K562 (cell line): ENCODE data around the gene MED15. TPM values are rescaled to one million over a fixed set of nuclear protein-coding genes. Genes with fewer than 3 reads are reported as not detected.

Experiments
- HNRNPH1 ChIP-seq: fragments of 200-400 bp; formaldehyde crosslinking; optimal IDR thresholded peaks from 2 replicates; pipeline ENCODE3; 2017; ENCODE audit warnings: low read depth, mild to moderate bottlenecking, low read length, moderate library complexity
- JUND ChIP-seq, 2 experiments: IDR thresholded peaks; 2 replicates in 1 of 2; 3 replicates in 1 of 2; pipeline ENCODE4 v1.6.1; 2011; ENCODE audit warnings: borderline replicate concordance in 2 of 2, low read depth in 2 of 2, low read length in 2 of 2, improper control_type of control experiment in 1 of 2, missing biosample characterization in 1 of 2, missing genetic modification characterization in 1 of 2, missing genetic modification reagents in 1 of 2
- KLF1 ChIP-seq: fragments of 450-650 bp; IDR thresholded peaks from 2 replicates; pipeline ENCODE4 v1.6.1; 2016; ENCODE audit warnings: missing genetic modification characterization, missing compliant biosample characterization
- MED1 ChIP-seq: sonication (generic); formaldehyde crosslinking; IDR thresholded peaks from 2 replicates; pipeline ENCODE4 v1.8.1; 2023; ENCODE audit warnings: missing genetic modification reagents, borderline replicate concordance
- MEF2A ChIP-seq: IDR thresholded peaks from 2 replicates; pipeline ENCODE4 v1.6.1; 2011; ENCODE audit warnings: low read depth, mild to moderate bottlenecking, low read length, moderate library complexity; ENCODE audit not compliant: control insufficient read depth
- PPARD ChIP-seq: fragments of 250-450 bp; sonication (Bioruptor Pico); IDR thresholded peaks from 2 replicates; pipeline ENCODE4 v1.8.0; 2022; ENCODE audit warnings: inconsistent platforms, mild to moderate bottlenecking, moderate library complexity
- SNIP1 ChIP-seq: fragments of 450-650 bp; IDR thresholded peaks from 2 replicates; pipeline ENCODE4 v1.7.1; 2017; ENCODE audit warnings: low read depth, mild to moderate bottlenecking
- SREBF2 ChIP-seq: sonication (generic); formaldehyde crosslinking; IDR thresholded peaks from 2 replicates; pipeline ENCODE4 v1.4.0; 2020; ENCODE audit warnings: mild to moderate bottlenecking, missing genetic modification reagents
- TAF1 ChIP-seq: IDR thresholded peaks from 2 replicates; pipeline ENCODE4 v1.6.1; 2011; ENCODE audit warnings: mild to moderate bottlenecking, low read length, moderate library complexity; ENCODE audit not compliant: insufficient read depth, control insufficient read depth, severe bottlenecking; ENCODE audit errors: extremely low read depth
- TEAD4 ChIP-seq, 2 experiments: sonication (generic) in 1 of 2; formaldehyde crosslinking in 1 of 2; IDR thresholded peaks; 2 replicates each; pipeline versions ENCODE4 v1.6.1 to v1.8.0; 2012 to 2022; ENCODE audit warnings: borderline replicate concordance in 1 of 2, inconsistent platforms in 1 of 2, low read length in 1 of 2, mild to moderate bottlenecking in 1 of 2, missing genetic modification reagents in 1 of 2
- TSC22D4 ChIP-seq: fragments of 450-650 bp; IDR thresholded peaks from 2 replicates; pipeline ENCODE4 v1.6.1; 2016; ENCODE audit warnings: missing genetic modification characterization, missing biosample characterization, control low read depth
- ZNF507 ChIP-seq: conservative IDR thresholded peaks from 2 replicates; pipeline ENCODE4 v1.6.1; 2017; ENCODE audit warnings: missing genetic modification characterization, missing compliant biosample characterization
- polyA plus RNA-seq, 8 experiments: library from polyadenylated mRNA; depleted of rRNA in 4 of 8; stranded (reverse) in 5 of 8; unstranded in 3 of 8; fragments of >200 nt; fragmentation: Nextera tagmentation in 2 of 8; fragmentation: Illumina TruSeq in 1 of 8; extraction: Ambion mirVana in 2 of 8; extraction: Trizol in 1 of 8; gene quantifications; 2 replicates each; pipeline versions ENCODE4 v1.2.1 to v1.2.3, GENCODE V29; 2011 to 2014; ENCODE audit warnings: inconsistent platforms in 1 of 8, missing spikeins in 1 of 8
- total RNA-seq, 7 experiments: library from RNA; depleted of rRNA in 6 of 7; stranded (reverse); fragments of >200 nt in 6 of 7; fragmentation: Illumina TruSeq in 2 of 7; extraction: Trizol in 2 of 7; gene quantifications; 2 replicates each; pipeline versions ENCODE4 v1.2.1 to v1.2.3, GENCODE V29; 2011 to 2021; ENCODE audit warnings: low replicate concordance in 1 of 7
- TF ChIP-seq, protein P1 (sequence below): fragments of 450-650 bp; IDR thresholded peaks from 2 replicates; pipeline ENCODE4 v1.6.1; 2014; ENCODE audit warnings: low read depth, mild to moderate bottlenecking, moderate library complexity, borderline replicate concordance
- TF ChIP-seq, protein P2 (sequence below): fragments of 450-650 bp; formaldehyde crosslinking; IDR thresholded peaks from 2 replicates; pipeline ENCODE4 v1.4.0; 2020; ENCODE audit warnings: mild to moderate bottlenecking, moderate library complexity
- TF ChIP-seq, protein P3 (sequence below), 3 experiments: fragments of 200-800 bp in 1 of 3; sonication (Bioruptor generic) in 1 of 3; sonication (generic) in 1 of 3; formaldehyde crosslinking in 1 of 3; IDR thresholded peaks; 2 replicates each; pipeline versions ENCODE4 v1.6.1 to v1.8.0; 2016 to 2022; ENCODE audit warnings: mild to moderate bottlenecking in 2 of 3, missing compliant biosample characterization in 2 of 3, missing genetic modification characterization in 2 of 3, missing genetic modification reagents in 1 of 3

The MED15 gene
- total and polyA plus RNA-seq, 9 of the 15 experiments (the other 6 are each of a cell fraction or from before 2014, with no cell fraction given): 4.0 to 271 (median 60.1) TPM

DNA sequence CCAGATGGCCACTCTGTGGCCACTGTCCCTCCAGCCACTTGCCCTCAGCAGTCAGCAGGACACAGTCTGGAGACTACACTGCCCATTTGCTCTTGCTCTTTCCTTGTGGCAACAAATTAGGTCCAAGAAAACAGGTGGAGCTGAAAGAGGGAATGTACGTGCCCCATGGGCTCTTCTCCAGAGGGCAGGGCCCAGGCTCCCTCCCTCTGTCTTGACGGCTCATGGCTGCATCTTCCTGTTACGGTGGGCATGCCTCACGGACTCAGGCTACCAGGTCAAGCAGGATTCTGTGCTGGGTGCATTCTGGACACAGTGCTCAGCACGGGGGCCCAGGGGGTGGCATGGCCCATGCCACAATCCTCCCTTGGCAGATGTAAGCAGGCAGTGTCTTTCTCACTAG is 71.3 kb downstream of the MED15 start (continued):
- TF ChIP-seq HNRNPH1: no peak
- no peak for TF ChIP-seq ZNF507
- TF ChIP-seq MEF2A: no peak
- 0 out of 2 replicates have a peak, but pooled peaks have one; percentile 7 for TF ChIP-seq MED1 (CRISPR knock-in tag)
- no peak for TF ChIP-seq TSC22D4 (tag)
- TF ChIP-seq PPARD: no peak
- TF ChIP-seq JUND (IDR thresholded peaks at IDR 0.05; ENCODE audit: borderline replicate concordance, low read depth, low read length): no peak
- no peak for TF ChIP-seq JUND (tag; IDR thresholded peaks at IDR 0.05; ENCODE audit: borderline replicate concordance, low read depth, low read length)
- TF ChIP-seq TEAD4 (IDR thresholded peaks at IDR 0.05; ENCODE audit: low read length): no peak
- TF ChIP-seq TEAD4 (CRISPR knock-in tag; IDR thresholded peaks at IDR 0.05; ENCODE audit: borderline replicate concordance): no peak
- no peak for TF ChIP-seq SREBF2 (CRISPR knock-in tag)
- TF ChIP-seq, protein P1, sequence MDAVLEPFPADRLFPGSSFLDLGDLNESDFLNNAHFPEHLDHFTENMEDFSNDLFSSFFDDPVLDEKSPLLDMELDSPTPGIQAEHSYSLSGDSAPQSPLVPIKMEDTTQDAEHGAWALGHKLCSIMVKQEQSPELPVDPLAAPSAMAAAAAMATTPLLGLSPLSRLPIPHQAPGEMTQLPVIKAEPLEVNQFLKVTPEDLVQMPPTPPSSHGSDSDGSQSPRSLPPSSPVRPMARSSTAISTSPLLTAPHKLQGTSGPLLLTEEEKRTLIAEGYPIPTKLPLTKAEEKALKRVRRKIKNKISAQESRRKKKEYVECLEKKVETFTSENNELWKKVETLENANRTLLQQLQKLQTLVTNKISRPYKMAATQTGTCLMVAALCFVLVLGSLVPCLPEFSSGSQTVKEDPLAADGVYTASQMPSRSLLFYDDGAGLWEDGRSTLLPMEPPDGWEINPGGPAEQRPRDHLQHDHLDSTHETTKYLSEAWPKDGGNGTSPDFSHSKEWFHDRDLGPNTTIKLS: no peak
- no peak for TF ChIP-seq TAF1
- TF ChIP-seq, protein P2, sequence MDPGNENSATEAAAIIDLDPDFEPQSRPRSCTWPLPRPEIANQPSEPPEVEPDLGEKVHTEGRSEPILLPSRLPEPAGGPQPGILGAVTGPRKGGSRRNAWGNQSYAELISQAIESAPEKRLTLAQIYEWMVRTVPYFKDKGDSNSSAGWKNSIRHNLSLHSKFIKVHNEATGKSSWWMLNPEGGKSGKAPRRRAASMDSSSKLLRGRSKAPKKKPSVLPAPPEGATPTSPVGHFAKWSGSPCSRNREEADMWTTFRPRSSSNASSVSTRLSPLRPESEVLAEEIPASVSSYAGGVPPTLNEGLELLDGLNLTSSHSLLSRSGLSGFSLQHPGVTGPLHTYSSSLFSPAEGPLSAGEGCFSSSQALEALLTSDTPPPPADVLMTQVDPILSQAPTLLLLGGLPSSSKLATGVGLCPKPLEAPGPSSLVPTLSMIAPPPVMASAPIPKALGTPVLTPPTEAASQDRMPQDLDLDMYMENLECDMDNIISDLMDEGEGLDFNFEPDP (CRISPR knock-in tag): no peak
- TF ChIP-seq SNIP1: no peak
- TF ChIP-seq KLF1 (tag): no peak
- TF ChIP-seq, protein P3, sequence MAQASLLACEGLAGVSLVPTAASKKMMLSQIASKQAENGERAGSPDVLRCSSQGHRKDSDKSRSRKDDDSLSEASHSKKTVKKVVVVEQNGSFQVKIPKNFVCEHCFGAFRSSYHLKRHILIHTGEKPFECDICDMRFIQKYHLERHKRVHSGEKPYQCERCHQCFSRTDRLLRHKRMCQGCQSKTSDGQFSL (CRISPR knock-in tag; IDR thresholded peaks at IDR 0.05): no peak
- TF ChIP-seq, protein P3 (tag; IDR thresholded peaks at IDR 0.05): no peak
